Liver (tissue), 3 donors: ENCODE measurements around the gene C14orf93.

Source experiments
- CTCF ChIP-seq: fragments of 150-350 bp; IDR thresholded peaks from 2 replicates; pipeline ENCODE4 v1.5.1; 2017; ENCODE audit warnings: improper control_type of control experiment, low read depth, low read length; ENCODE audit not compliant: missing input control
- EGR1 ChIP-seq, 2 donors: IDR thresholded peaks; 2 replicates each; pipeline ENCODE4 v1.6.1; 2016 to 2018; ENCODE audit warnings: antibody characterized with exemption in 2 of 2, low read depth in 2 of 2
- FOXA1 ChIP-seq: IDR thresholded peaks from 2 replicates; pipeline ENCODE4 v1.6.1; 2016; ENCODE audit warnings: antibody characterized with exemption
- GABPA ChIP-seq, 2 donors: IDR thresholded peaks in 1 of 2; conservative IDR thresholded peaks in 1 of 2; 2 replicates each; pipeline ENCODE4 v1.6.1; 2016; ENCODE audit warnings: antibody characterized with exemption in 2 of 2, mild to moderate bottlenecking in 1 of 2, moderate library complexity in 1 of 2
- HNF4A ChIP-seq, 2 donors: conservative IDR thresholded peaks; 2 replicates each; pipeline ENCODE4 v1.6.1; 2016; ENCODE audit warnings: antibody characterized with exemption in 2 of 2, mild to moderate bottlenecking in 2 of 2
- JUND ChIP-seq, 2 donors: IDR thresholded peaks; 2 replicates each; pipeline ENCODE4 v1.6.1; 2016; ENCODE audit warnings: antibody characterized with exemption in 2 of 2
- MAX ChIP-seq: IDR thresholded peaks from 2 replicates; pipeline ENCODE4 v1.6.1; 2016; ENCODE audit warnings: antibody characterized with exemption
- NR2F2 ChIP-seq: IDR thresholded peaks from 2 replicates; pipeline ENCODE4 v1.6.1; 2016; ENCODE audit warnings: antibody characterized with exemption
- RAD21 ChIP-seq, 2 donors: IDR thresholded peaks; 2 replicates each; pipeline ENCODE4 v1.6.1; 2016; ENCODE audit warnings: antibody characterized with exemption in 2 of 2, mild to moderate bottlenecking in 2 of 2
- REST ChIP-seq: IDR thresholded peaks from 2 replicates; pipeline ENCODE4 v1.6.1; 2016; ENCODE audit warnings: antibody characterized with exemption, mild to moderate bottlenecking
- RXRA ChIP-seq, 2 donors: IDR thresholded peaks; 2 replicates each; pipeline ENCODE4 v1.6.1; 2017 to 2018; ENCODE audit warnings: antibody characterized with exemption in 2 of 2, mild to moderate bottlenecking in 1 of 2
- SP1 ChIP-seq: IDR thresholded peaks from 2 replicates; pipeline ENCODE4 v1.6.1; 2018; ENCODE audit warnings: antibody characterized with exemption, mild to moderate bottlenecking
- TAF1 ChIP-seq: conservative IDR thresholded peaks from 2 replicates; pipeline ENCODE4 v1.6.1; 2016; ENCODE audit warnings: antibody characterized with exemption, mild to moderate bottlenecking
- YY1 ChIP-seq: IDR thresholded peaks from 2 replicates; pipeline ENCODE4 v1.6.1; 2016; ENCODE audit warnings: antibody characterized with exemption, mild to moderate bottlenecking
- donor health status: healthy.
- donor health status: healthy.

GRCh38 chr14:23043145-23043544, 33.2 kb upstream of the C14orf93 start:
- TF ChIP-seq CTCF: no peak
- TF ChIP-seq JUND (IDR thresholded peaks at IDR 0.05): no peak
- no peak for TF ChIP-seq EGR1 (IDR thresholded peaks at IDR 0.05; ENCODE audit: low read depth in 2 of 2)
- no peak for TF ChIP-seq HNF4A (conservative IDR thresholded peaks at IDR 0.05)
- no peak for TF ChIP-seq REST
- TF ChIP-seq MAX: no peak
- no peak for TF ChIP-seq SP1
- TF ChIP-seq NR2F2: no peak
- no peak for TF ChIP-seq RAD21 (IDR thresholded peaks at IDR 0.05)
- TF ChIP-seq YY1: no peak
- TF ChIP-seq GABPA (IDR thresholded peaks at IDR 0.05 in 1 of 2, conservative IDR thresholded peaks at IDR 0.05 in 1 of 2): no peak
- TF ChIP-seq FOXA1: no peak
- TF ChIP-seq TAF1: no peak
- TF ChIP-seq RXRA (IDR thresholded peaks at IDR 0.05): no peak
